Lung microvascular endothelial cell (primary cell): ENCODE measurements around the gene EIF5A. TPM values are rescaled to one million over a fixed set of nuclear protein-coding genes. Genes with fewer than 3 reads are reported as not detected.

Source experiments
- DNase-seq, 2 donors: peaks; one replicate each; pipeline versions ENCODE4 v3.0.0 to v3.0.0-alpha.2; 2010; ENCODE audit warnings: low read depth in 2 of 2
- total RNA-seq: library from RNA; depleted of rRNA; stranded (reverse); fragments of >200 nt; gene quantifications from 2 replicates; pipeline ENCODE4 v1.2.1, GENCODE V29; 2014

The EIF5A gene
- 385 and 487 TPM in 2 replicates for total RNA-seq

DNA sequence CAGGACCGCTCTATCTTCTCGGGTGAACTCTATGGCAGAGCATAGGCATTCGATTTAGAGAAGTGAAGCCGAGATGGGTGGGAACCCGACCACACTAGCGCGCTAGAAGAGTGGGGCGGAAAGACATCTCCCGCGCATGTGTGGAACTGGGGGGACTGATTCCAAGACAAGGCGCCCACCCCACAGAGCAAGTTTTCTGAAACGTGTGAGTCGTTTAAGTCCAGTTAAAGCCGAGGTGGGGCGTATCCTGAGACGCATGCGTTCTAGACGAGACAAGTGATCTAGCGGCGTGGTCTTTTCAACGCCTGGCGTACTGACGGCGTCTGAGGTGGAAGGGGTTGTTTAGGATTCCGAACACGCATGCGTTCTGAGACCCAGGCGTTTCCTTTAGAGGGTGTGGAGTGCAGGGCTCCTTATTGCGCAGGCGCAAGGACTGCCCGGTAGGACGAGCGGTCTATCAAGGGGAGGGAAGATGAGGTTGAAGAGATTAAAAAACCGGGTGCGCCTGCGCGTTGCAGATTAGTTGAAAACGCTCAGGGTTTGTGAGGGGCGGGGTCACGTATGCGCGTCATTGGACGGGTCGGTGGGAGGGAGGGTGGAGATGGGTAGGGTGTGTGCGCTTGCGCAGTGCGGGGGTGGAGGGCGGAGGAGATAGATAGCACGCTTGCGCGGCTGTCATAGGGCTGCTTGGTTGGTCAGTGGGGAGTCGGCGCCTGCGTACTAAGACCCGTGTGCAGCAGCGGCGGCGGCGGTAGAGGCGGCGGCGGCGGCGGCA, at the start of gene EIF5A:
Gene EIF5A (plus strand): TSS at position 718 of the 775 bp plus-strand sequence. CDS start 2,008 bp downstream, outside the sequence.
- DNase-seq: peak; percentile 100

DNA sequence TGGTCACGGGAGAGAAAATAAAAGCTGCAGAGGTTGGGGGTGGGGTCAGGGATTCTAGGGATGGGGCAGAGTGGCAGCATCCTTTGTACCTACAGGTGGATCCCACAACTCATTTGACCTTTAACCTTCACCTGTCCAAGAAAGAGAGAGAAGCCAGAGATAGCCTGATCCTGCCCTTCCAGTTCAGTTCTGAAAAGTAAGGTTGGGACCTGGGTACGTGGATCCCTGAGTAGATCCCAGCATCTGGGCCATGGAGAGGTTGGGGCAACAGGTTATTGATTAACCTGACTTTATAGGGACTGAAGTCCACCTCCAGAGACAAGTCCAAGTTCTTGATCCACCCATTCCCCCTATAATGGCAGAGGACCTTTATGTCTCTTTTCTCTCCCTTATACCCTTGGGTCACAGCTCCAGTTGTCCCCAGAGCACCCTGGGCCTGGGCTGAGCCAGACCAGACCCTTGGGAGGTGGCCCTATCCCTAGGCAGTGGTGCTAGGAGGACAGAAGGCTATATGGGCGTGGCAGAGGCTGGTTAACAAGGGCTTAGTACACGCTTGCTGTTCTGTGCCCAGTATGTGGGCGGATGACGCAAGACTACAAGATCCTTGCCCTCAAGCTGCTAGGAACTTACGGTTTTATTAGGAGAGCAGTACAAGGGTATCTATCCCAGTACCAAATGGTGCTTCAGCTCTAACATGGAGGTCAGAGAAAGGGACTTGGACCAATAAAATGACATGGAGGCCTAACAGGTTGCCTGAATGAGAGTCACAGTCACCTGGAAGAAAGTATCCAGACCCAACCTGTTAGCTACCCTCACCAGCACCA, 48.5 kb upstream of the EIF5A start:
- DNase-seq: no peak

DNA sequence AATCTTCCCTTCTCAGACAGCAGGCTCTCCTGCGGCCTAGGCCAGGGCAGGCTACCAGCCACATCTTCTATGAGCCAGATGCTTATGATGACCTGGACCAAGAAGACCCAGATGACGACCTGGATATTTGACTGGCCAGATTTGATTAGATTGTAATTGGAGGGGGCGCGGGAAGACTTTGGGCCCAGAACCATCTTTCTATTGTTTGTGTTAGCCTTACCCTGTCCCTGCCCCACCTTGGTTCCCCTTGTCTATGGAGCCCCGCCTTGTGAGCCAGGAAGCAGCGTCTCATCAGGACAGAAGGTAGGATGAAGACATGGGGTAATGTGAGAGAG, 47.9 kb upstream of the EIF5A start:
- DNase-seq: no peak

DNA sequence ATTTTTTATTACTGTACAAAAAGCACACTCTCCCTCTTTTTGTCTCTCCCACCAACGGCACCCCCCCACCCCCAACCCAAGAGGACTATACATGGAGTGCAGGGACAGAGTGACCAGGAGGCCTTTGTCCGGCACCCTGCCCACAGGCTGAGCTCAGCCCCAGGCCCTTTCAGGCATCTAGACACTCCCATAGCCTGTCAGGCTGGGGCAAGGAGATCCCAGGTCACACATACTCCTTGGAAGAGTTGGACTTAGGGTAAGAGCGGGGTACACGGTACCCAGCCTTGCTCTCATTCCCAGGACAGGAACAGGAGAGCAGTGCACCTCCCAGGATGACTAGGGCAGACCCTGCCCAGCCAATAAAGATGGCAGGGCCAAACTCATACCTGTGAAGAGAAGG, 47.3 kb upstream of the EIF5A start:
- no peak for DNase-seq

DNA sequence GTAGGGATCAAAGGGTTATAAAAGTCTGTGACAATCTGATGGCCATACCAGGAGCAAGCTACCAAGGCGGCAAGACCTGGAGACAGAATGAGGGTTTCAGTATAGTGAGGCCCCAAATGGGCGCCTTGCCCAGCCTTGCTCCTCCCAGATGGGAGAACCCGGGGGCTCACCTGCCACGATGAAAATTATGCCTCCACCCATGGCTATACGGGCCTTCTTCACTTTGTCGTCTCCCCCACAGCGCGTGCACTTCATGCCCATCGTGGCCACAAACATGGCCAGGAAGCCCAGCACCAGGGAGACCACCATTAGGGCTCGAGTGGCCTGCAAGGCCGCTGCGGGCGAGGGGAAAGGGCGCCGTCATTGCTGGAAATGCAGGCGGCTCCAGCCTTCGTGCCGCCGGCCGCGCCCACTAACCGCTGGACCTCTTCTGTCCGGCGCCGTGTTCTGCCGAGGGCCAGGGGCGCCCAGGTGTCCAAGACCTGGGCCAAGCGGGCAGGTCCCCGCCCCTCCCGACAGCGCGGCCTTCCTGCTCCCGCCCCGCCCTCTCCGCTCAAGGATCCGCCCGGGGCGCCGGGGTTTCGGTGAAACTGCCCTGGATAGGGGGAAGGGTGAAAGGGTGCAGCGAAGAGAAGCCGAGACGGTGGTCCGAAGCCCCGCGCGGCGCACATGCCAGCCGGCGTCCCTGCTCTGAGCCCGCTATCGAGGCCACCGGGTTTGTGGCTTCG, 46.6 kb upstream of the EIF5A start:
- no peak for DNase-seq

DNA sequence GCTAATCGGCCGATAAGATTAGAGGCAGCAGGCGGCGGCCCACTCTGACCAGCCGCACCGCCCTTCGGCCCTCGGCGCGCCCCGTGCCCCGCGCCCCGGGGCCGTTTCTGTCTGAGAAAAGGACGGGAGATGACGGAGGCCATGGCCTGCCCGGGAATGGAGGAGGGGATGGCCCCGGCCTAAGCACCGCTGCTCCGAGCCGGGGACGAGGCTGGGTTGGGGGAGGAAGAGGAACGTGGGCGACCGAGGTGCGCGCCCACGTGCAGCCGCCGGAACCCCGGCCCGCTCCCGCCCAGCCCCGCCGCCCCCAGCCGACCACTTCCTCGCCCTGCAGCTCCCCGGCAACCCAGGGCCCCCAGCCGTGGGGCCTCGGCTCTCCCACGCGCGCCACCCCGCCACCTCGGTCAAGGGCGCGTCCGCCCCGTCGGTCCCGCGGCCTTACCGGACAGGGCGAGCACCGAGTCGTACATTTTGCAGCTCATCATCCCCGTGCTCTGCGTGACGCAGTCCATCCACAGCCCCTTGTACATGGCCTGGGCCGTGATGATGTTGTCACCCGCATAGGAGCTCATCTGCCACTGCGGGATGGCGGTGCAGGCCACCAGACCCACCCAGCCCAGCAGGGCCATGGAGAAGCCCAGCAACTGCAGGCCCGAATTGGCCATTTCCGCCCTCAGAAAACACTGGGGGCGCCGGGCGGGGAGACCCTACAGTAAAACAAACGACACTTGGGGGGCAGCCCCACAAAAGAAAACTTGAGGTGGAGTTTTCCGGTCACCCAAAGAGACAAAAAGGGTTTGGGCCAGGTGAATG, 45.8 kb upstream of the EIF5A start:
- DNase-seq: no peak

DNA sequence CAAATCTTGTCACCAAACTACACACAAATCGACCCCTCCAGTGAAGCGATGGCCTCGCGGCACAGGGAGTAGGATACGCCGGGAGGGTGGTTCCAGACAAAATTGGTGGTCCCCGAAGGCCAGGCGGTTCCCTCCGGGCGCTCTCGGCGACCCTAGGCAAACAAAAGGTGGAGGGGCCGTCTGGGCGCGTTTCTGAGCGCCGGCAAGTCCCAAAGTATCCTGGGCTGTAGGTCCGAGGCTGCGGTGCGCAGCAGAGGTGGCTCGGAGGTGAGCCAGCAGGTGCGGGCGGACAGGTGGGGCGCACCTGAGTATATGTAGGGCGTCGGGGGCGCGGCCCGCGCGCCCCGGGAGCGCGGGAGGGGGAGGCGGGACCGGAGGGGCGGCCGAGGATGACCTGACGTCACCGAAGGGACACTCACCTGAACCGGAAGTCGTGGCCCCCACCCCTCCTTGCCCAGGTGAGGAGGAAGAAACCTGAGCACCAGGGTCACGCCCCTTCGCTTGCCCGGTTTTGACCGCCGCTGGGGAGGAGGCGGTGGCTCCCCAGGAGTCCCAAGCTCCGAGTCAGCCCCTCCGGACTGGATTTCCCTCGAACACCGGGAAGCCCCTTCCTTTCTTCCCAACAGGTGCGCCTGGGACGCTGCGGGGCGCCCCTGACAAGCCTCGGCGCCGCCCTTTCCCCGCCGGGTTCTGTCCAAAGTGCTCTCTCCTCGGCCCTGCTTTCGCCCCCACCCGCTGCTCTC, 45.1 kb upstream of the EIF5A start, which contains the start of gene CLDN7:
Gene CLDN7 (minus strand): TSS at position 287 of the 743 bp plus-strand sequence. CDS start 435 bp downstream, outside the sequence.
- DNase-seq: no peak

DNA sequence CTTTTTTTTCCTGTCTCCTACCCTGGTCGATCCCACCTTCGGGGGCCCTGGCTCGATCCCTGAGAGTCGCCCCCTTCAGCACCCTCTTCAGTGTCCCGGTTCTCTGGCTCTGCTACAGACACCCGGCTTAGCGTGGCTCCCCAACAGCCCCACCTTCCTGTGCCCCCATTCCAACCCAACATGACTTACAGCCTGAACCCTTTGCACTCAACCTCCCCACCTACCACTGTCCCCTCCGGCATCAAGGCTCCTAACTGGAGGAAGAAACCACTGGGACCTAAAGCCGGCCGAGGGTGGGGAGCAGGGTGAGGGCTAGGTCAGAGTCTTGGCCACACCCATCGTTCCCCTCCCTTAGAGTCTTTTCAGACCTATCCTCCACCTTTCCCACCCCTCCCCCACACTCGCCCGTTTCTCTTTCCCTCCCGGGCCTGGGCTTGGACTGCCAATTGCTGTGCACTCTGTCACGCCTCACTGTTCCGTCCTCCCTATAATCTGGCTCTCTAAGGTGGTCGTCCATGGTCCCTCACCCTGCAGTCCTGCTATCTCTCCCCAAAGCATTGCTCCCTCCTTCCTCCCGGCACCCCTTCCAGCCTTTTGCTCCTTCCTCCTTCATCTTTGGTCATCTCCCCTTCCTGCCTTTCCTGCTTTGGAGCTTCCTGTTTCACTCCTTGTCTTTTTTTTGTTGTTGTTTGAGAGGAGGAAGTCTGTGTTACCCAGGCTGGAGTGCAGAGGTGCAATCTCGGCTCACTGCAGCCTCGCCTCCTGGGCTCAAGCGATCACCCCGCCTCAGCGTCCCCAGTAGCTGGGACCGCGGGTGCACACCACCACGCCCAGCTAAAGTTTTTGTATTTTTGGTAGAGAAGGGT, 44.3 kb upstream of the EIF5A start:
- no peak for DNase-seq

DNA sequence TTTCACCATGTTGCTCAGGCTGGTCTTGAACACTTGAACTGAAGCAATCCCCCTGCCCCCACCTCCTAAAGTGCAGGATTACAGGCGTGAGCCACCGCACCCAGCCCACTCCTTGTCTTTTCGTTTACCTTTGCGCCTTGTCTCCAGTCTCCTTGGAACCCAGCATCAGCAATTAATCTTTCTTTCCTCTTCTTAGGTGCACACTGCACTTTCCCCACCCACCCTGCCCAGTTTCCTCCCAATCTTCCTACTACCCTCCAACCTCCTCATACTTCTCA, 43.7 kb upstream of the EIF5A start:
- no peak for DNase-seq

DNA sequence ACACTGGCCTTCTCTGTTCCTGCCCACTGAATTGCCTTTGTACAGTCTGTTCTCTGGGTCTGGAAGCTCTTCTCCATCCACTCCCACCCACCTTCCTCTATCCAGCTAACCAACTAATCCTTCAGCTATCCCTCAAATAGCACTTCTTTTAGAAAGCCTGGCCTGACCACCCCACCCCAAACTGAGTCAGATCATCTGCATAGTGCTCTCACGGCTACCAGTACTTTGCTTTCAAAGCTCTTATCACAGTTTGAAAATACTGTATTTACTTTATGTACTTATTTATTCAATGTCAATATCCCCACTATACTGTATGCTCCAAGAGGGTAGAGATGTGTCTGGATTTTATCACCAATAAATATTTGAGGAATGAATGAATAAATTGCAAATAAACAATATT, 40.6 kb upstream of the EIF5A start:
- DNase-seq: no peak

DNA sequence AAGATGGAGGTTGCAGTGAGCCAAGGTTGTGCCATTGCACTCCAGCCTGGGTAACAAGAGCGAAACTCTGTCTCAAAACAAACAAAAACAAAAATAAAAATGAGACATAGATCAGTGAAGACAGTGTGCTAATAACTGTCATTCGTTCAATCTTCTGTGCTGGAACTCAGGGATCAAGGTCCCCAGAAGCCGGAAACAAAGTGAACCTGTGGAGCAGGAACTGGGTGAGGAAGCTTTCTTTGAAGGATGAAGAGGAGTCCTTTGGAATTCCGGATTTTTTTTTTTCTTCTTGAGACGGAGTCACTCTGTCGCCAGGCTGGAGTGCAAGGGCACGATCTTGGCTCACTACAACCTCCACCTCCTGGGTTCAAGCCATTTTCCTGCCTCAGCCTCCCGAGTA, 28.0 kb upstream of the EIF5A start:
- no peak for DNase-seq

DNA sequence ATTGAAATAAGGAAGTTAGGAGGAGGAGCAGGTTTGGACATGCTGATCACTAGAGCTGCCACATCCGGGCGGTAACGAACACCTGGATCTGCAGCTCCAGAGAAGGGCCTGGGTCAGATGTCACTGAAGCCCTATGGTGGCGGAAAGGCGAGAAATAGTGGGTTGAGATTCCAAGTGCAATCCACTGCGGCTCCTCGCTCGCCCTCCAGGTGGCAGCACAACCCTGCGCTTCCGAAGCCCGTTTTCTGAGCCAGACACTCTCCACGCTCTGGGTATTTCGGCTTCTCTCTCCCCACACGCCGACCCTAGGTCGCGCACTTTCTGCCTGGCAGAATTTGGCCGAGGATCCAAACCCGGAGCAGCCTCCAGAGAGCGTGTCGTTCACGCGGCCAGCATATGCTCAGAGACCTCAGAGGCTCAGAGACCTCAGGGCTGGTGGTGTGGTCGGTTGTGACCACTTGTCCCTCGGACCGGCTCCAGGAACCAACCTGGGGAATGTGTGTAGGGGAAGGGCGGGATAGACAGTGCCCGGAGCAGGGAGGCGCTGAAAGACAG, 26.8 kb upstream of the EIF5A start:
- DNase-seq: peak; percentile 78 to 85

DNA sequence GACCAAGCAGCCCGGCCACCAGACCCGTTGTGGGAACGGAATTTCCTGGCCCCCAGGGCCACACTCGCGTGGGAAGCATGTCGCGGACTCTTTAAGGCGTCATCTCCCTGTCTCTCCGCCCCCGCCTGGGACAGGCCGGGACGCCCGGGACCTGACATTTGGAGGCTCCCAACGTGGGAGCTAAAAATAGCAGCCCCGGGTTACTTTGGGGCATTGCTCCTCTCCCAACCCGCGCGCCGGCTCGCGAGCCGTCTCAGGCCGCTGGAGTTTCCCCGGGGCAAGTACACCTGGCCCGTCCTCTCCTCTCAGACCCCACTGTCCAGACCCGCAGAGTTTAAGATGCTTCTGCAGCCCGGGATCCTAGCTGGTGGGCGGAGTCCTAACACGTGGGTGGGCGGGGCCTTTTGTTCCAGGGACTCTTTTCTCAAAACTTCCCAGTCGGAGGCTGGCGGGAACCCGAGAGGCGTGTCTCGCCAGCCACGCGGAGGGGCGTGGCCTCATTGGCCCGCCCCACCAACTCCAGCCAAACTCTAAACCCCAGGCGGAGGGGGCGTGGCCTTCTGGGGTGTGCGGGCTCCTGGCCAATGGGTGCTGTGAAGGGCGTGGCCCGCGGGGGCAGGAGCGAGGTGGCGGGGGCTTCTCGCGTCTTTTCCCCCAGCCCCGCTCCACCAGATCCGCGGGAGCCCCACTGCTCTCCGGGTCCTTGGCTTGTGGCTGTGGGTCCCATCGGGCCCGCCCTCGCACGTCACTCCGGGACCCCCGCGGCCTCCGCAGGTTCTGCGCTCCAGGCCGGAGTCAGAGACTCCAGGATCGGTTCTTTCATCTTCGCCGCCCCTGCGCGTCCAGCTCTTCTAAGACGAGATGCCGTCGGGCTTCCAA, 26.1 kb upstream of the EIF5A start, which contains the start of gene SLC2A4:
Gene SLC2A4 (plus strand): TSS at position 645 of the 879 bp plus-strand sequence. CDS start 217 bp downstream, at position 862.
- peak; percentile 92 to 95 for DNase-seq

DNA sequence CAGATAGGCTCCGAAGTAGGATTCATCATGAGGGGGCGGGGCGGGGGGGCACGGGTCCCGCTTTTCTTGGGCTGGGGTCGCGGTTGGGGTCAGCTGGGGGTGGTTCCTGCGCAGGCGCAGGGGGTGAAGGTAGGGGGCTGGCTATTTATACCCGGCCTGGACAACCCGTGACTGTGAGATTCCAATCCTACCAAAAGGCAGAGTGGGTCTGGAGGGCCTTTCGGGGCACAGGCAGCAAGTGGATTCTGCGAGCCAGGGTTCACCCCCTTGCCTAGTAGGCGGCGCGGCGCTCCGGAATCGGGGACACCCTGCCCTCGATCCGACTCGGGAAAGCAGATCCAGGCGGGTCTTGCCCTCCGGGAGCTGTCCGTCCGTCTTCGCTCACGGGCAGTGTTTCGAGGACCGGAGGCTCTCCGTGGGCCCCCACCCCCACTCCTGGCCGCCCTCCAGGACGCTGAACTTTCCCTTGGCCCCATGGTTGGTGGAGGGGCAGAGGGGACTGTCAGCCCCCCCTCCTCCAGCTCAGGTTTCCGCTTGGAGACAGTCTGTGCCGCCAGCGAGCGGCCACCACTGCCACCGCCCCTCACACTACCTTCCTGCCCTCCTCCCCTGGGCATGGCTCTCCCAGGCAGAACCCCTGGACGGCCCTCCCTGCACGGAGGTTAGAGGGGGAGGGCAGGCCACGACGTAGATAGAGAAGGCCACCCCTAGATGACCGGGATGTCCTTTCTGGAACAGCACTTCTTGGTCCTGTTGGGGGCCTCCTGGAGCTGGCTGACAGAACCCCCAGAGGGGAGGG, 25.3 kb upstream of the EIF5A start:
- DNase-seq: peak in 1 of 2 donors; percentile 58

DNA sequence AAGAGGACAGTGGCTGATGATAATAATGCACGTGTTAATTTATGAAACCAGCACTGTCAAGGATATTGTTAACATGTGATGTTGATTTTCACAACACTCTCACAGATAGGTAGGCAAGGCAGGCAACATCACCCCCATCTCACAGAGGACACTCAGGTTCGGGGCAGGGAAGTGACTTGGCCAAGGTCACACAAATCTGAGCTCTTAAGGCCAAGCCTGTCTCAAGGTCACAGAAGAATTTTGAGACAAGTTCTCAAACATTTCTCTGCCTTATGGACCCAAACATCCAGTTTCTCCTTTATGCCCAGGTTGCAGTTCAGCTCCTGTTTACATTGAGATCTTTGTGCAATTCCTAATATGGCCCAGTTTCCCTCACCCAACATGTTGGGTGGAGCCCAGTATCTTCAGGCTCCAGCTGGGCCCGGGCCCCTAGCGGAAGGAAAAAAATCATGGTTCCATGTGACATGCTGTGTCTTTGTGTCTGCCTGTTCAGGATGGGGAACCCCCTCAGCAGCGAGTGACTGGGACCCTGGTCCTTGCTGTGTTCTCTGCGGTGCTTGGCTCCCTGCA, 24.6 kb upstream of the EIF5A start:
- DNase-seq: peak in 1 of 2 donors; percentile 14

DNA sequence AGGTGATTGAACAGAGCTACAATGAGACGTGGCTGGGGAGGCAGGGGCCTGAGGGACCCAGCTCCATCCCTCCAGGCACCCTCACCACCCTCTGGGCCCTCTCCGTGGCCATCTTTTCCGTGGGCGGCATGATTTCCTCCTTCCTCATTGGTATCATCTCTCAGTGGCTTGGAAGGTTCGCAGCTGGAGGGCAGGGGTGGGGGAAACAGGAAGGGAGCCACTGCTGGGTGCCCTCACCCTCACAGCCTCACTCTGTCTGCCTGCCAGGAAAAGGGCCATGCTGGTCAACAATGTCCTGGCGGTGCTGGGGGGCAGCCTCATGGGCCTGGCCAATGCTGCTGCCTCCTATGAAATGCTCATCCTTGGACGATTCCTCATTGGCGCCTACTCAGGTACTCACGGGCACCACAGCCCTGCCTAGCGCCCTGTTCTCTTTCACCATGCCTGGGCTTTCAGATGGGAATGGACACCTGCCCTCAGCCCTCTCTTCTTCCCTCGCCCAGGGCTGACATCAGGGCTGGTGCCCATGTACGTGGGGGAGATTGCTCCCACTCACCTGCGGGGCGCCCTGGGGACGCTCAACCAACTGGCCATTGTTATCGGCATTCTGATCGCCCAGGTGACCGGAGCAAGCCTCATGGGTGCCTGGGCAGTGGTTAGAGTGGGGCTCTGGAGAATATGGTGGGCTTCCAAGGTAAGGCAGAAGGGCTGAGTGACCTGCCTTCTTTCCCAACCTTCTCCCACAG, 23.8 kb upstream of the EIF5A start:
- no peak for DNase-seq
